ENCODE results near the gene SOX6. TPM values are rescaled to one million over a fixed set of nuclear protein-coding genes. Genes with fewer than 3 reads are reported as not detected.
A peak's percentile ranks its signal among the peaks of the same experiment; 100 is the strongest.

Gene SOX6
- total RNA-seq, 4 donors from 2014 or later = 25.3 to 42.3 (median 37.4) TPM

- no peaks in the 10 kb centered on the region for H3K9me3 ChIP-seq
- ATAC-seq (no peak), DNase-seq (no peak)
- intact Hi-C loops (cut with DNase I; ENCODE audit: low total_unique reads) (no loop called here), in situ Hi-C loops (cut with MboI; ENCODE audit: low sequenced_read_pairs in 4 of 4) (loop anchor here in 2 of 4 donors (25.0 kb wide), 3 partner anchors 92 to 492 kb away; no protein-coding TSS in a partner anchor)
- H3K4me1 ChIP-seq = peaks cover 25 to 42% of the 10 kb centered on the region in 2 donors
- H3K36me3 ChIP-seq = no peaks in the 10 kb centered on the region
- no peaks in the 10 kb centered on the region for H3K27me3 ChIP-seq
- TF ChIP-seq POLR2A (IDR thresholded peaks at IDR 0.05) (no peak), CTCF (IDR thresholded peaks at IDR 0.05 in 4 of 5, conservative IDR thresholded peaks at IDR 0.05 in 1 of 5) (no peak)
- peak overlapping the region; percentile 56 to 79 (median 74) for H3K27ac ChIP-seq
- no peak overlapping the region for H3K4me3 ChIP-seq
These were observed 236.3 kb downstream of the SOX6 start for GRCh38 chr11:16120008-16120407.

- intact Hi-C loops (cut with DNase I; ENCODE audit: low total_unique reads) = loop anchor here (5.0 kb wide), 1 partner anchor 489 kb away; no protein-coding TSS in a partner anchor
- DNase-seq = peak; percentile 55 to 59
- Histone ChIP-seq H3K36me3 (no peaks in the 10 kb centered on the region), H3K27me3 (no peaks in the 10 kb centered on the region), H3K4me1 (peaks cover 38 to 55% of the 10 kb centered on the region in 2 donors), H3K4me3 (peak overlapping the region in 1 of 4 donors; percentile 10), H3K9me3 (no peaks in the 10 kb centered on the region), H3K27ac (peak overlapping the region; percentile 56 to 79 (median 74))
- no peak for TF ChIP-seq POLR2A (IDR thresholded peaks at IDR 0.05)
- ATAC-seq = peak; percentile 91 to 93
- in situ Hi-C loops (cut with MboI; ENCODE audit: low sequenced_read_pairs in 4 of 4) = loop anchor here in 2 of 4 donors (25.0 kb wide), 3 partner anchors 94 to 494 kb away; no protein-coding TSS in a partner anchor
These were observed 238.2 kb downstream of the SOX6 start for GRCh38 chr11:16117989-16118756.

DNA sequence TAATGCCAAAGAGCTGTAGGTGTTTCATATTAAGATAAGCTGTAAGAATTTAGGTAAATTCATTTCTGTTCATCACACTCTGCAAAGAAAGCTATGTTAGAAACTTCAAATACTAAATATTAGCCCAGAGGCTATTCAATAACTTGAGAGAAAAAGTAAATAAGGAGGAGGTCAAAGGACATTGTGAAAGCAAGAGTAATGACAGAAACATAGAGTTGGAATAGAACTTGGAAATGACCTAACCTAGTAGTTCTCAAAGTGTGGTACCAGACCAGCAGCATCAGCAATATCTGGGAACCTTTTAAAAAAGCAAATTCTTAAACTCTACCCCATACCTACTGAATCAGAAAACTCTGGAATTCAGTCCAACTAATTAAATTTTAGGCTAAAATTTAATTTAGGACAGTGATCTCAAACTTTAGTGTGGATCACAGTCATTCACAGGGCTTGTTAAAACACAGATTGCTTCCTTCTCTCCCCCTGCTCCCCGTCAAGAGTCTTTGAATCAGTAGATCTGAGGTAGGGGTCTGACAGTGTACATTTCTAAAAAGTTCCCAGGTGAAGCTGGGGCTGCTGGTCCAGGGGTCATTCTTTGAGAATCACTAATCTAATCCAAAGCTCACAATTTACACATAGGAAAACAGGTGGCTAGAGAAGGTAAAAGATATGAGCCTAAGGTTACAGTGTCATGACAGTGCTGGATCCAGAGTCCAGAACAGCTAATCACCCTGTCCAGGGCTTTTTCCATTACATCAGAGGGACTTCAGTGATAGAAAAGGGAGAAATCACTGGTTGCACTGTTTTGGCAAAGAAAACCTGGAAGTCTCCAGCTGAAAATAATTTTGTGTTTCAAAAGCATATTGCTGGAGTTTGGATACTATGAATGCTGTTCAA is 241.1 kb downstream of the SOX6 start:
- Histone ChIP-seq H3K27ac (peak overlapping the region; percentile 7 to 45 (median 20)), H3K27me3 (no peaks in the 10 kb centered on the region), H3K36me3 (no peaks in the 10 kb centered on the region), H3K9me3 (no peaks in the 10 kb centered on the region), H3K4me3 (no peak overlapping the region), H3K4me1 (peaks cover 64 to 80% of the 10 kb centered on the region in 2 donors)
- intact Hi-C loops (cut with DNase I; ENCODE audit: low total_unique reads) (loop anchor here (5.0 kb wide), 1 partner anchor 492 kb away; no protein-coding TSS in a partner anchor), in situ Hi-C loops (cut with MboI; ENCODE audit: low sequenced_read_pairs in 4 of 4) (loop anchor here in 2 of 4 donors (25.0 kb wide), 3 partner anchors 97 to 497 kb away; no protein-coding TSS in a partner anchor)
- ATAC-seq (peak; percentile 23 to 32), DNase-seq (no peak)
- TF ChIP-seq CTCF (IDR thresholded peaks at IDR 0.05 in 4 of 5, conservative IDR thresholded peaks at IDR 0.05 in 1 of 5) = no peak
- no peak for TF ChIP-seq POLR2A (IDR thresholded peaks at IDR 0.05)

DNA sequence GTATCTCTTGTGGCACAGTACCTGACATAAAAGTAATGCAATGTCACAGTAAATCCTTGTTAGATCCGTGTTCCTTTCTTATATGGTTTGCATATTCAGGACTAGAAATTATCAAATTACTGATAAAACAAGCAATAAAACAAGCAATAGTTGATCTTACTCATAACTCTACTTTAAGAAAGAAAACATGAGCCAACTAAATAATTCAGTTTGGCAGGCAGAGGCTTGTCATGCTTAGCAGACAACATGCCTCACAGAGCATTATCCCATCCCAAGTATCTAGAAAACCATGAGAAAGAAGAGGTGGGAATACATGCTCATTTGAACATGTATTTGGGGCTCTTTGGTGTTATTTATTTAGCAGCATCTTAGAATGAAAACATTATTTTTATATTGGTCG is 241.9 kb downstream of the SOX6 start:
- in situ Hi-C loops (cut with MboI; ENCODE audit: low sequenced_read_pairs in 4 of 4) = loop anchor here in 2 of 4 donors (25.0 kb wide), 3 partner anchors 98 to 498 kb away; no protein-coding TSS in a partner anchor
- no peak for ATAC-seq

More for the DNA sequence above, 241.9 kb downstream of the SOX6 start:
- no peak overlapping the region for H3K27ac ChIP-seq
- H3K27me3 ChIP-seq = no peaks in the 10 kb centered on the region
- TF ChIP-seq CTCF (IDR thresholded peaks at IDR 0.05 in 4 of 5, conservative IDR thresholded peaks at IDR 0.05 in 1 of 5) (no peak), POLR2A (IDR thresholded peaks at IDR 0.05) (no peak)
- H3K9me3 ChIP-seq = no peaks in the 10 kb centered on the region
- no peak overlapping the region for H3K4me3 ChIP-seq
- H3K4me1 ChIP-seq = peaks cover 64 to 78% of the 10 kb centered on the region in 2 donors
- intact Hi-C loops (cut with DNase I; ENCODE audit: low total_unique reads) = no loop called here
- H3K36me3 ChIP-seq = no peaks in the 10 kb centered on the region
- no peak for DNase-seq
